RWPE1 (cell line): ENCODE data around the gene TNS1.

Source experiments
- CTCF ChIA-PET: fragments of 350-600 bp; sonication (Branson Sonifier 250); formaldehyde crosslinking; extraction: SDS; loops from one replicate; lab custom pipeline; 2021; lab: Yijun Ruan, JAX
- POLR2A ChIA-PET: fragments of 400-600 bp; formaldehyde crosslinking; extraction: SDS; loops from one replicate; lab custom pipeline; 2020; ENCODE audit warnings: antibody characterized with exemption; ENCODE audit not compliant: low non-redundant PET; lab: Yijun Ruan, JAX
- DNase-seq: peaks from one replicate; pipeline ENCODE4 v3.0.0; 2012; ENCODE audit warnings: low spot score
- H3K27ac ChIP-seq: fragments of 450-650 bp; 2 replicates; pipeline ENCODE4 v1.5.1; 2017
- CTCF ChIP-seq: fragments of 450-650 bp; conservative IDR thresholded peaks from 2 replicates; pipeline ENCODE4 v1.5.1; 2017; ENCODE audit warnings: low read depth, mild to moderate bottlenecking

Gene TNS1

GRCh38 chr2:217756375-217757107 is 246.3 kb downstream of the TNS1 start:
- H3K27ac ChIP-seq, result no peak overlapping the region
- CTCF ChIA-PET, result interaction anchor here (0.5 to 1.4 kb wide), 5 partner anchors 33 to 1058 kb away, joined by 3 to 8 read pairs (median 3); no protein-coding TSS in a partner anchor
- peak; percentile 23 for DNase-seq
- POLR2A ChIA-PET, result no interaction called here
- peak; percentile 48 for TF ChIP-seq CTCF

- no peak for DNase-seq
- TF ChIP-seq CTCF, result no peak
- CTCF ChIA-PET, result no interaction called here
Measured at GRCh38 chr2:217755027-217755745, 247.6 kb downstream of the TNS1 start.

GRCh38 chr2:217753460-217754200 is 249.2 kb downstream of the TNS1 start:
- no peak for TF ChIP-seq CTCF
- no peak for DNase-seq
- no peak overlapping the region for H3K27ac ChIP-seq
- ChIA-PET POLR2A (no interaction called here), CTCF (interaction anchor here (0.6 to 1.0 kb wide), 3 partner anchors 10 to 58 kb away, joined by 3 to 5 read pairs (median 4); no protein-coding TSS in a partner anchor)

More at GRCh38 chr2:217755027-217755745, 247.6 kb downstream of the TNS1 start:
- POLR2A ChIA-PET, result interaction anchor here (0.5 kb wide), 1 partner anchor 836 kb away, joined by 3 read pairs; no protein-coding TSS in a partner anchor
- no peak overlapping the region for H3K27ac ChIP-seq

GRCh38 chr2:217752714-217753459 is 249.9 kb downstream of the TNS1 start:
- no peak for DNase-seq
- ChIA-PET POLR2A (no interaction called here), CTCF (no interaction called here)
- no peak overlapping the region for H3K27ac ChIP-seq
- TF ChIP-seq CTCF, result no peak

GRCh38 chr2:217751952-217752351 is 250.8 kb downstream of the TNS1 start:
- DNase-seq, result no peak
- POLR2A ChIA-PET, result no interaction called here
- H3K27ac ChIP-seq, result no peak overlapping the region
- no peak for TF ChIP-seq CTCF
- CTCF ChIA-PET, result no interaction called here
